HEK293T (cell line): Measurements from ENCODE around the gene PIP5K1C.

Experiments used
- CTCF ChIA-PET: fragments of 350-600 bp; formaldehyde crosslinking; extraction: SDS; loops from one replicate; lab custom pipeline; 2021; ENCODE audit warnings: antibody characterized with exemption, inconsistent platforms; lab: Yijun Ruan, JAX
- POLR2A ChIA-PET: fragments of 350-600 bp; formaldehyde crosslinking; extraction: SDS; loops from one replicate; lab custom pipeline; 2020; ENCODE audit warnings: antibody characterized with exemption, inconsistent platforms; lab: Yijun Ruan, JAX
- DNase-seq: peaks from one replicate; pipeline ENCODE4 v3.0.0; 2012; ENCODE audit warnings: mixed read lengths; ENCODE audit errors: extremely low spot score
- ARNT ChIP-seq: fragments of 450-650 bp; IDR thresholded peaks from 2 replicates; pipeline ENCODE4 v1.6.1; 2017; ENCODE audit warnings: mild to moderate bottlenecking
- BHLHE40 ChIP-seq: fragments of 450-650 bp; IDR thresholded peaks from 2 replicates; pipeline ENCODE4 v1.6.1; 2016; ENCODE audit warnings: mild to moderate bottlenecking, moderate library complexity, borderline replicate concordance
- CTBP1 ChIP-seq: fragments of 450-650 bp; IDR thresholded peaks from 2 replicates; pipeline ENCODE4 v1.6.1; 2016; ENCODE audit warnings: borderline replicate concordance
- ELF4 ChIP-seq: fragments of 450-650 bp; IDR thresholded peaks from 2 replicates; pipeline ENCODE4 v1.6.1; 2017; ENCODE audit warnings: antibody characterized with exemption
- FOXA1 ChIP-seq: fragments of 450-650 bp; IDR thresholded peaks from 2 replicates; pipeline ENCODE4 v1.6.1; 2016; ENCODE audit warnings: mild to moderate bottlenecking
- FOXK2 ChIP-seq: fragments of 450-650 bp; IDR thresholded peaks from 2 replicates; pipeline ENCODE4 v1.6.1; 2016; ENCODE audit warnings: mild to moderate bottlenecking
- FOXM1 ChIP-seq: fragments of 450-650 bp; IDR thresholded peaks from 2 replicates; pipeline ENCODE4 v1.6.1; 2017; ENCODE audit warnings: mild to moderate bottlenecking, borderline replicate concordance
- HDGF ChIP-seq: fragments of 450-650 bp; IDR thresholded peaks from 2 replicates; pipeline ENCODE4 v1.6.1; 2017; ENCODE audit warnings: antibody characterized with exemption, borderline replicate concordance
- L3MBTL2 ChIP-seq: fragments of 450-650 bp; conservative IDR thresholded peaks from 2 replicates; pipeline ENCODE4 v1.6.1; 2016; ENCODE audit warnings: mild to moderate bottlenecking
- LEF1 ChIP-seq: fragments of 450-650 bp; IDR thresholded peaks from 2 replicates; pipeline ENCODE4 v1.6.1; 2017; ENCODE audit warnings: mild to moderate bottlenecking, borderline replicate concordance
- NFRKB ChIP-seq: fragments of 450-650 bp; IDR thresholded peaks from 2 replicates; pipeline ENCODE4 v1.6.1; 2016; ENCODE audit warnings: mild to moderate bottlenecking, moderate library complexity
- PKNOX1 ChIP-seq: fragments of 450-650 bp; IDR thresholded peaks from 2 replicates; pipeline ENCODE4 v1.6.1; 2016
- SP1 ChIP-seq: fragments of 450-650 bp; IDR thresholded peaks from 2 replicates; pipeline ENCODE4 v1.6.1; 2017
- SUZ12 ChIP-seq: fragments of 450-650 bp; IDR thresholded peaks from 2 replicates; pipeline ENCODE4 v1.6.1; 2016; ENCODE audit warnings: mild to moderate bottlenecking
- TARDBP ChIP-seq: fragments of 450-650 bp; IDR thresholded peaks from 2 replicates; pipeline ENCODE4 v1.6.1; 2016
- ZNF384 ChIP-seq: fragments of 450-650 bp; IDR thresholded peaks from 2 replicates; pipeline ENCODE4 v1.6.1; 2016

The PIP5K1C gene

DNA sequence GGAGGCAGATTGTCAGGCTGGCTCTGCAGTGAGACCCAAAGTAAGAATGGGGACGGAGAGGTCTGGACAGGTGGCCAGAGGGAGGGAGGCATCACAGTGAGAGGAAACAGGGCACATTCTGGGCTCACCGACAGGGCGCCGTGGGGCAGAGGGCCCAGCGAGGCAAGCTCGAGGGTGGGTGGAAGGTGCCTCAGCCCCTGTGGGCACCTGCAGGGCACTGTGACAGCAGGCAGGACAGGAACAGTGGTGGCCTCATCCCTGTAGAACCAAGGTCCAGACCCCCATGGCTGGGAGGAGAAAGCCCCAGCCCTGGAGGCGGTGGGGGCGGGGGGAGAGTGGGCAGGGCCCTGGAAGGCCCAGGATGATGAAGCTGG, 27.7 kb downstream of the PIP5K1C start:
- CTCF ChIA-PET: no interaction called here
- no peak for DNase-seq
- TF ChIP-seq LEF1: no peak
- TF ChIP-seq SP1: no peak
- TF ChIP-seq HDGF: no peak
- TF ChIP-seq PKNOX1: no peak
- TF ChIP-seq TARDBP: no peak
- POLR2A ChIA-PET: no interaction called here

- TF ChIP-seq FOXM1: no peak
- no peak for TF ChIP-seq FOXK2
- no peak for TF ChIP-seq LEF1
- no peak for TF ChIP-seq ELF4
- TF ChIP-seq ARNT: no peak
- TF ChIP-seq NFRKB: no peak
- no peak for TF ChIP-seq FOXA1
- TF ChIP-seq CTBP1: no peak
- no peak for TF ChIP-seq L3MBTL2
- TF ChIP-seq PKNOX1: no peak
- TF ChIP-seq BHLHE40: no peak
- no peak for TF ChIP-seq ZNF384
- TF ChIP-seq TARDBP: no peak
- no peak for TF ChIP-seq HDGF
- TF ChIP-seq SUZ12: no peak
- TF ChIP-seq SP1: no peak
- no peak for DNase-seq
- POLR2A ChIA-PET: no interaction called here
- CTCF ChIA-PET: no interaction called here
Observed at GRCh38 chr19:3671680-3672574, 28.3 kb downstream of the PIP5K1C start.

DNA sequence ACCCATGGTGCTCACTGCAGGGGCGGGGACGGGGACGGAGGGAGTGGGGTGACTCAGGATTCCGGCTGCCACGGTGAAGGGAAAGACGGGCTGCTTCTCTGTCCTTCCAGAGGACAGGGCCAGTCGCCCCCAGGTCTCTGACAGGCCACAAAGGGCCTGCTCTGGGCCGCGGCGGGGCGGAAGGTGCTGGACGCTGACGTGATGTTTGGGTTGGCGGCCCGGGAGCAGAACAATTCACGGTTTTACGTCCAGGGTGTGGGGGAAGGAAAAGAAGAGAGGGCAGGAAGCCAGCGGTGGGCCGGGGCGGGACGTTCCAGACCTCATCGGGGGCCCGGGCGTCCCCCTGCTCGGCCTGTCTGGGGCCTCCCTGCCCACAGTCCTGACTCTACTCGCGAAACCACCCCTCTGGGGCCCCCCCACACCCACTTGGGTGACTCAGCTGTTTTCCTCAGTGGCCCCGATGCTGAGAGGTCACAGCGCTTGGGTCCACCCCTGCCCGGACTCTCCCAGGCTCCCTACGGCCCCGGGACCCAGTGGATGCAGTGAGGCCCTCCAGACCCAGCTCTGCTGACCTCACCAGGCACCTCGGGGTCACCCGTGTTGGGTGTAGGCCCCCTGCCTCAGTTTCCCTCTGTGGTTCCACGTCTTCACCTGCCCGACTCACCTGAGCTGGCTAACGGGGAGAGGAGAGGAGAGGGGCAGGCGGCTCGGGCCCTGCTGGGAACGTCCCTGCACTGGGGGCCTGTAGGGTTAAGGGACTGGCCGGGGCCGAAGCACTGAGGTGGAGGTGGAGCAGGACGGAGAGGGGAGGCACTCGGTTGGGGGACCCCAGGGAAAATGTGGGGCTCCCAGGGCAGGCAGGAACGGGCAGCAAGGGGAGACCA, 29.2 kb downstream of the PIP5K1C start:
- POLR2A ChIA-PET: no interaction called here

GRCh38 chr19:3669947-3670795, 30.1 kb downstream of the PIP5K1C start:
- DNase-seq: no peak
- POLR2A ChIA-PET: no interaction called here
- no peak for TF ChIP-seq SUZ12
- TF ChIP-seq ZNF384: no peak
- CTCF ChIA-PET: no interaction called here

More for the DNA sequence above, 29.2 kb downstream of the PIP5K1C start:
- DNase-seq: no peak
- CTCF ChIA-PET: no interaction called here
- no peak for TF ChIP-seq HDGF
- TF ChIP-seq ELF4: no peak
- TF ChIP-seq PKNOX1: no peak
- TF ChIP-seq LEF1: no peak
- TF ChIP-seq ARNT: no peak
- TF ChIP-seq ZNF384: no peak
- no peak for TF ChIP-seq NFRKB
- no peak for TF ChIP-seq CTBP1
- no peak for TF ChIP-seq BHLHE40
- TF ChIP-seq FOXK2: no peak
- no peak for TF ChIP-seq TARDBP
- no peak for TF ChIP-seq SP1
- TF ChIP-seq L3MBTL2: no peak

DNA sequence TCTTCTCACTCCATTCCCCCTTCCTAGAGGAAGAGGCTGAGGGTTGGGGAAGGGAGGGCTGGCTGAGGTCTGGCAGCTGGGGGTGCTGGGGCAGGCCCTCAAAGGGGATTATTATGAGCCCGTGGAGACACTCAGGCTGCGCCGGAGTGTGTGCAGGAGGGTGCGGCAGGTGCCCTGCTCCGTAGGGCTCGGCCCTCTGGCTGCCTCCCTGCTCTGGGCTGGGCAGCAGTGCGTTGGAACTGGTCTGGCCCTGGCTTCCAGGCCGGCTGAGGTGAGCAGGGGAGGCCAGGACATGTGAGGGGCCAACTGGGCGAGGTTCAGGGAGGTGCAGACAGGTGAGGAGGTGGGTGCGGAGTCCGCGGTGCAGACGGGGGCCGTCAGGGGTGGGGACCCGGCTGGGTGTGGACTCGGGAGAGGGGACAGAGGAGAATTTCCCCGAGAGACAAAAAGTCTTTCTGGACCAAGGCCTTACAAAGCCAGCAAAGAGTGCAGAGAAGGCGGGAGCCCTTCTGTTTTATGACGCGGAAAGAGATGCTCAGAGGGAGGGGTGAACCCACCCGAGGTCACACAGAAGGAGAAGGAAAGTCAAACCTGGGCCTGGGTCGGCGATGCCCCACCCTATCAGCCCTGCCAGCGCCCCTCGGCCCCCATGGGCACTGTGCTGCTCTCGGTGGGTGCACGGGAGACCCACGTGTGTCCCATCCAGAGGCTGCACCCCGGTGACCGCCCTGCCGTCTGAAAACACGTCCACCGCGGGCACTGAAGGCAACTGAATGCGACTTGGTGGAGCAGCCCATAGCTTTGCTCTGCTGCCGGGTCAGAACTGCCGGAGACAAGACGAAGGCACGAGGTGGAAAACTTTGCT, 31.0 kb downstream of the PIP5K1C start:
- no peak for DNase-seq
- ChIA-PET CTCF (no interaction called here), POLR2A (no interaction called here)
- TF ChIP-seq L3MBTL2: no peak
- TF ChIP-seq CTBP1: no peak
- no peak for TF ChIP-seq FOXK2
- TF ChIP-seq BHLHE40: no peak
- TF ChIP-seq HDGF: no peak
- no peak for TF ChIP-seq SP1
- no peak for TF ChIP-seq NFRKB
- no peak for TF ChIP-seq TARDBP
